Osteocyte (in vitro differentiated cells): Measurements from ENCODE around the gene LAG3. TPM values are rescaled to one million over a fixed set of nuclear protein-coding genes. Genes with fewer than 3 reads are reported as not detected.

Source experiments
- DNase-seq: peaks from one replicate; pipeline ENCODE4 v3.0.0; 2021; ENCODE audit warnings: mixed read lengths; ENCODE audit not compliant: unreplicated experiment; ENCODE audit errors: extremely low spot score
- H3K27ac Mint-ChIP-seq: one replicate; pipeline ENCODE4 v1.8.0; 2021; ENCODE audit warnings: mild to moderate bottlenecking, mixed read lengths; ENCODE audit not compliant: unreplicated experiment
- H3K27me3 Mint-ChIP-seq: one replicate; pipeline ENCODE4 v1.8.0; 2021; ENCODE audit warnings: mixed read lengths; ENCODE audit not compliant: unreplicated experiment
- H3K36me3 Mint-ChIP-seq: one replicate; pipeline ENCODE4 v1.8.0; 2021; ENCODE audit warnings: mixed read lengths; ENCODE audit not compliant: unreplicated experiment
- H3K4me1 Mint-ChIP-seq: one replicate; pipeline ENCODE4 v1.8.0; 2021; ENCODE audit warnings: mixed read lengths; ENCODE audit not compliant: unreplicated experiment
- H3K4me3 Mint-ChIP-seq: one replicate; pipeline ENCODE4 v1.8.0; 2021; ENCODE audit warnings: mild to moderate bottlenecking, moderate library complexity, mixed read lengths; ENCODE audit not compliant: unreplicated experiment
- H3K9me3 Mint-ChIP-seq: one replicate; pipeline ENCODE4 v1.8.0; 2021; ENCODE audit warnings: mixed read lengths; ENCODE audit not compliant: unreplicated experiment
- CTCF ChIP-seq: fragments of 200-600 bp; sonication (generic); IDR thresholded peaks from 2 replicates; pipeline ENCODE4 v1.5.0; 2021; ENCODE audit warnings: antibody characterized with exemption, mild to moderate bottlenecking, moderate library complexity
- total RNA-seq: library from RNA; stranded (reverse); gene quantifications from 2 replicates; pipeline ENCODE4 v1.2.1, GENCODE V29; 2021

LAG3 gene
- total RNA-seq, 1 donor from 2014 or later: 2.5 TPM

- no peak for TF ChIP-seq CTCF
- Mint-ChIP-seq H3K4me1 (peaks cover 11% of the 10 kb centered on the region), H3K4me3 (no peak overlapping the region), H3K9me3 (no peaks in the 10 kb centered on the region), H3K27me3 (no peaks in the 10 kb centered on the region), H3K36me3 (no peaks in the 10 kb centered on the region), H3K27ac (no peak overlapping the region)
- no peak for DNase-seq
Observed at GRCh38 chr12:6782850-6783566, 10.7 kb downstream of the LAG3 start.

- TF ChIP-seq CTCF: no peak
- Mint-ChIP-seq H3K4me1 (peaks cover 3% of the 10 kb centered on the region), H3K27me3 (no peaks in the 10 kb centered on the region), H3K9me3 (no peaks in the 10 kb centered on the region), H3K36me3 (no peaks in the 10 kb centered on the region), H3K27ac (no peak overlapping the region), H3K4me3 (no peak overlapping the region)
- no peak for DNase-seq
Observed at GRCh38 chr12:6783828-6784227, 11.5 kb downstream of the LAG3 start.

- H3K27me3 Mint-ChIP-seq: no peaks in the 10 kb centered on the region
- H3K27ac Mint-ChIP-seq: no peak overlapping the region
- H3K36me3 Mint-ChIP-seq: no peaks in the 10 kb centered on the region
- H3K4me3 Mint-ChIP-seq: no peak overlapping the region
- no peak for DNase-seq
- H3K4me1 Mint-ChIP-seq: peaks cover 2% of the 10 kb centered on the region
- H3K9me3 Mint-ChIP-seq: no peaks in the 10 kb centered on the region
- TF ChIP-seq CTCF: no peak
Observed at GRCh38 chr12:6784296-6784695, 12.0 kb downstream of the LAG3 start.

GRCh38 chr12:6784761-6785160 is 12.4 kb downstream of the LAG3 start:
- peaks cover 4% of the 10 kb centered on the region for H3K4me1 Mint-ChIP-seq
- no peak overlapping the region for H3K27ac Mint-ChIP-seq
- DNase-seq: no peak
- H3K4me3 Mint-ChIP-seq: no peak overlapping the region
- H3K36me3 Mint-ChIP-seq: no peaks in the 10 kb centered on the region
- no peaks in the 10 kb centered on the region for H3K9me3 Mint-ChIP-seq
- H3K27me3 Mint-ChIP-seq: no peaks in the 10 kb centered on the region
- no peak for TF ChIP-seq CTCF

- Mint-ChIP-seq H3K9me3 (no peaks in the 10 kb centered on the region), H3K4me1 (peaks cover 4% of the 10 kb centered on the region), H3K36me3 (no peaks in the 10 kb centered on the region), H3K4me3 (no peak overlapping the region), H3K27ac (no peak overlapping the region), H3K27me3 (no peaks in the 10 kb centered on the region)
- no peak for DNase-seq
- no peak for TF ChIP-seq CTCF
Observed at GRCh38 chr12:6786416-6787094, 14.2 kb downstream of the LAG3 start.
